Fibroblast of lung (primary cell): Measurements from ENCODE around the gene ADGRF5. TPM values are rescaled to one million over a fixed set of nuclear protein-coding genes. Genes with fewer than 3 reads are reported as not detected.

ENCODE experiments used
- DNase-seq, 2 donors: peaks; one replicate each; pipeline versions ENCODE4 v3.0.0 to v3.0.0-alpha.2; 2010; ENCODE audit warnings: low read depth in 2 of 2
- H2AFZ ChIP-seq: 2 replicates; pipeline ENCODE4 v1.5.1; 2012; ENCODE audit warnings: low read length, control low read depth, inconsistent platforms
- H3K27ac ChIP-seq: 2 replicates; pipeline ENCODE4 v1.5.1; 2011; ENCODE audit warnings: low read length, control low read depth; ENCODE audit not compliant: insufficient read depth
- H3K27me3 ChIP-seq: 2 replicates; pipeline ENCODE4 v1.5.1; 2011; ENCODE audit warnings: mild to moderate bottlenecking, low read length; ENCODE audit not compliant: control insufficient read depth, insufficient read depth
- H3K36me3 ChIP-seq: 2 replicates; pipeline ENCODE4 v1.5.1; 2011; ENCODE audit warnings: low read length; ENCODE audit not compliant: control insufficient read depth, insufficient read depth
- H3K4me1 ChIP-seq: 2 replicates; pipeline ENCODE4 v1.5.1; 2011; ENCODE audit warnings: low read length; ENCODE audit not compliant: control insufficient read depth, insufficient read depth; ENCODE audit errors: extremely low read depth
- H3K4me2 ChIP-seq: 2 replicates; pipeline ENCODE4 v1.5.1; 2011; ENCODE audit warnings: low read length, control low read depth; ENCODE audit not compliant: insufficient read depth; ENCODE audit errors: extremely low read depth
- H3K4me3 ChIP-seq, 4 experiments: fragments of 200-600 bp in 1 of 4; sonication (generic) in 1 of 4; replicated peaks in 1 of 4; 2 replicates each; pipeline ENCODE4 v1.5.1; 2011 to 2016; ENCODE audit warnings: low read length in 4 of 4, low read depth in 3 of 4, mild to moderate bottlenecking in 3 of 4, control low read depth in 2 of 4, inconsistent platforms in 1 of 4, mixed read lengths in 1 of 4; ENCODE audit not compliant: insufficient read depth in 1 of 4; ENCODE audit errors: control extremely low read depth in 1 of 4
- H3K79me2 ChIP-seq: 2 replicates; pipeline ENCODE4 v1.5.1; 2012; ENCODE audit warnings: mild to moderate bottlenecking, low read length, inconsistent platforms; ENCODE audit not compliant: control insufficient read depth, insufficient read depth
- H3K9ac ChIP-seq: 2 replicates; pipeline ENCODE4 v1.5.1; 2011; ENCODE audit warnings: mild to moderate bottlenecking, low read length, control low read depth; ENCODE audit not compliant: insufficient read depth
- H3K9me3 ChIP-seq: 2 replicates; pipeline ENCODE4 v1.5.1; 2012; ENCODE audit warnings: low read depth, low read length; ENCODE audit not compliant: control insufficient read depth, insufficient read depth
- H4K20me1 ChIP-seq: 2 replicates; pipeline ENCODE4 v1.5.1; 2011; ENCODE audit warnings: low read length; ENCODE audit not compliant: control insufficient read depth, insufficient read depth; ENCODE audit errors: extremely low read depth
- CTCF ChIP-seq, 2 donors: IDR thresholded peaks in 1 of 2; conservative IDR thresholded peaks in 1 of 2; 1 replicate in 1 of 2; 2 replicates in 1 of 2; pipeline ENCODE4 v1.5.1; 2011 to 2012; ENCODE audit warnings: low read length in 2 of 2, control low read depth in 1 of 2, inconsistent platforms in 1 of 2, low read depth in 1 of 2, mild to moderate bottlenecking in 1 of 2
- EZH2 ChIP-seq: IDR thresholded peaks from 2 replicates; pipeline ENCODE4 v1.5.1; 2012; ENCODE audit warnings: low read length, control low read depth, mild to moderate bottlenecking; ENCODE audit errors: missing control alignments
- polyA plus RNA-seq, 2 donors: library from polyadenylated mRNA; depleted of rRNA in 1 of 2; stranded (reverse) in 1 of 2; unstranded in 1 of 2; fragments of >200 nt; gene quantifications; 2 replicates each; pipeline ENCODE4 v1.2.1, GENCODE V29; 2011 to 2012; ENCODE audit warnings: missing spikeins in 1 of 2
- total RNA-seq: library from RNA; depleted of rRNA; stranded (reverse); fragments of >200 nt; gene quantifications from 2 replicates; pipeline ENCODE4 v1.2.1, GENCODE V29; 2014

The ADGRF5 gene
- total and polyA plus RNA-seq, 2 donors (not counting 1 experiment from before 2014, with no cell fraction given): under 0.01 to 19.3 TPM

- Histone ChIP-seq H3K9ac (no peak overlapping the region), H2AFZ (no peak overlapping the region), H3K79me2 (no peaks in the 10 kb centered on the region), H3K36me3 (no peaks in the 10 kb centered on the region), H3K9me3 (no peaks in the 10 kb centered on the region), H3K27me3 (no peaks in the 10 kb centered on the region), H3K4me2 (no peak overlapping the region), H3K27ac (no peak overlapping the region), H3K4me3 (no peak overlapping the region), H3K4me1 (no peaks in the 10 kb centered on the region), H4K20me1 (no peaks in the 10 kb centered on the region)
- no peak for DNase-seq
- no peak for TF ChIP-seq EZH2
These were observed 42.7 kb downstream of the ADGRF5 start for GRCh38 chr6:46879003-46879402.

DNA sequence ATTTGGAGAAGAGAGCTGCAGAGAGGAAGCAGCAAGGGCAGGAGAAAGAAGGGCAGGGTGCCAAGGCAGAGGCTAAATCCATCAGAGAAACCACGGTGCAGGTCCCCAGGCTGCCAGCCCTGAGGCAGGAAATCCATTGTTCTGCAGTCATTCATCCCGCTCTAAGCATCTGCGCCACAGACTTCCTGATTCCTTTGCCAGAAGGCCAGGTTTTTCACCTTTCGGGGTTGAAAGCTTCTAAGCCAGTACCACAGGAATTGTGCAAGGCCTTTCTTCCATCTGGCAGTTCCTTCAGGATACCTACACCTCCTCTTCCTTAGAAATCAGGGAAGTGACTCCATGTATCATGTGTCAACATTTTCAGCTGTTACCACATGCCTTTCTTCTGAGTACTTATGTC is 45.6 kb downstream of the ADGRF5 start:
- TF ChIP-seq CTCF (conservative IDR thresholded peaks at IDR 0.05 in 1 of 2, IDR thresholded peaks at IDR 0.05 in 1 of 2; ENCODE audit: low read depth in 1 of 2, low read length in 2 of 2) (no peak), EZH2 (no peak)
- no peaks in the 10 kb centered on the region for H4K20me1 ChIP-seq
- H3K9me3 ChIP-seq: no peaks in the 10 kb centered on the region
- no peaks in the 10 kb centered on the region for H3K79me2 ChIP-seq
- no peak overlapping the region for H2AFZ ChIP-seq
- no peak overlapping the region for H3K9ac ChIP-seq
- no peak overlapping the region for H3K4me3 ChIP-seq
- no peak overlapping the region for H3K4me2 ChIP-seq
- H3K36me3 ChIP-seq: no peaks in the 10 kb centered on the region
- no peaks in the 10 kb centered on the region for H3K27me3 ChIP-seq
- peak in 1 of 2 donors; percentile 99 for DNase-seq
- H3K27ac ChIP-seq: no peak overlapping the region
- H3K4me1 ChIP-seq: no peaks in the 10 kb centered on the region

DNA sequence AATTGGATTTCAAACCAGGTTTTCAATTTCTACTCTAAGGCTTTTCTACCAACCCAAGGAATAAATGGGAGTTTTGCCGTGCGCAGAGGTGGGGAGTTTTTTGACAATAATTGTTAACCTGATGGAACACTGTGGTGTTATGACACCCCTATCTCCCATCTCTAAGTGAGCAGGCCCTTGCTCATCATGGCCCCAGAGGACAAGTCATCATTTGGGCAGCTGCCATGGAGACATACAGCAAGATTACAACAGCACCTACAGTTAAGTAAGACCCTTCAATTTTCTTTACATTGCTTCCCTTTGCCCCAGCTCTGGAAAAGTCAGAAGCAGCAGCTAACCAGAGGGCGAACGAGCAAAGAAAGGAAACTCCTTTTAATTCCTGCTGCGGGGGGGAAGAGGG is 54.3 kb downstream of the ADGRF5 start:
- H3K27me3 ChIP-seq: no peaks in the 10 kb centered on the region
- no peaks in the 10 kb centered on the region for H3K36me3 ChIP-seq
- H3K4me2 ChIP-seq: no peak overlapping the region

More for the DNA sequence above, 54.3 kb downstream of the ADGRF5 start:
- DNase-seq: no peak
- Histone ChIP-seq H3K9me3 (no peaks in the 10 kb centered on the region), H2AFZ (no peak overlapping the region), H3K9ac (no peak overlapping the region), H3K27ac (no peak overlapping the region), H3K4me3 (no peak overlapping the region), H3K79me2 (no peaks in the 10 kb centered on the region), H4K20me1 (no peaks in the 10 kb centered on the region), H3K4me1 (no peaks in the 10 kb centered on the region)
- TF ChIP-seq EZH2: no peak
- no peak for TF ChIP-seq CTCF (conservative IDR thresholded peaks at IDR 0.05 in 1 of 2, IDR thresholded peaks at IDR 0.05 in 1 of 2; ENCODE audit: low read depth in 1 of 2, low read length in 2 of 2)
